Measurements from ENCODE around the gene LIG3. TPM values are rescaled to one million over a fixed set of nuclear protein-coding genes. Genes with fewer than 3 reads are reported as not detected.

Gene LIG3
- total and polyA plus RNA-seq, 2 of the 13 experiments (the other 11 are each of a cell fraction or from before 2014, with no cell fraction given) = 34.4 to 36.2 TPM

DNA sequence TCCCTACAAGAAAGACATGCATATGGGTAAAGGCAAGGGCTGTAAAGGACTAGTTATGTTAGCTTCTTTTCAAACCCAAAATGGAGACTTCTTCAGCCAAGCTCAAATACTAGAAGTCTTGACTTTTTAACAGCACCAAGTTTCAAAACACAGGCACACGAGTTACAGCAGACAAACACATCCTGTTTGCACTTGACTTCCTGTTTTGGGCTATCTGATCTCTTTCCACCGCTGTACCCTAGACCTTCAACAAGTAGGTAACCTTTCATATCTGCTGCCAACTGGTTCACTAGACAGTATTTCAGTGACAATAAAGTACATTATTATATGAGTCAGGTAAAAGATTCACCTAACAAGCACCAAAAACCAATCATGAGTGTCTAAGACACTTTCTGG lies 70.9 kb downstream of the LIG3 start (continued):
- TF ChIP-seq, protein P1, sequence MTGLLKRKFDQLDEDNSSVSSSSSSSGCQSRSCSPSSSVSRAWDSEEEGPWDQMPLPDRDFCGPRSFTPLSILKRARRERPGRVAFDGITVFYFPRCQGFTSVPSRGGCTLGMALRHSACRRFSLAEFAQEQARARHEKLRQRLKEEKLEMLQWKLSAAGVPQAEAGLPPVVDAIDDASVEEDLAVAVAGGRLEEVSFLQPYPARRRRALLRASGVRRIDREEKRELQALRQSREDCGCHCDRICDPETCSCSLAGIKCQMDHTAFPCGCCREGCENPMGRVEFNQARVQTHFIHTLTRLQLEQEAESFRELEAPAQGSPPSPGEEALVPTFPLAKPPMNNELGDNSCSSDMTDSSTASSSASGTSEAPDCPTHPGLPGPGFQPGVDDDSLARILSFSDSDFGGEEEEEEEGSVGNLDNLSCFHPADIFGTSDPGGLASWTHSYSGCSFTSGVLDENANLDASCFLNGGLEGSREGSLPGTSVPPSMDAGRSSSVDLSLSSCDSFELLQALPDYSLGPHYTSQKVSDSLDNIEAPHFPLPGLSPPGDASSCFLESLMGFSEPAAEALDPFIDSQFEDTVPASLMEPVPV (CRISPR knock-in tag; IDR thresholded peaks at IDR 0.05) = no peak
- TF ChIP-seq ELF3 (CRISPR knock-in tag; IDR thresholded peaks at IDR 0.05) (peak; percentile 88), KDM3A (CRISPR knock-in tag; IDR thresholded peaks at IDR 0.05; ENCODE audit: low read depth) (no peak), DNMT3B (CRISPR knock-in tag; conservative IDR thresholded peaks at IDR 0.05) (no peak), GATA4 (IDR thresholded peaks at IDR 0.05; ENCODE audit: borderline replicate concordance, low read depth) (no peak), STAG1 (CRISPR knock-in tag; IDR thresholded peaks at IDR 0.05) (no peak), ZNF225 (CRISPR knock-in tag; IDR thresholded peaks at IDR 0.05) (no peak), ZNF12 (CRISPR knock-in tag; IDR thresholded peaks at IDR 0.05) (peak; percentile 91), SAP130 (CRISPR knock-in tag; IDR thresholded peaks at IDR 0.05; ENCODE audit: low read depth) (peak; percentile 75), SYNCRIP (IDR thresholded peaks at IDR 0.05; ENCODE audit: insufficient read depth, low read depth, low read length) (no peak), KLF15 (CRISPR knock-in tag; IDR thresholded peaks at IDR 0.05; ENCODE audit: borderline replicate concordance) (no peak), FOXK2 (IDR thresholded peaks at IDR 0.05) (no peak), ZNF337 (CRISPR knock-in tag; IDR thresholded peaks at IDR 0.05; ENCODE audit: borderline replicate concordance, low read depth) (no peak), ZNF329 (CRISPR knock-in tag; IDR thresholded peaks at IDR 0.05; ENCODE audit: low read depth) (no peak), ZNF317 (CRISPR knock-in tag; IDR thresholded peaks at IDR 0.05) (peak; percentile 96), GATAD2A (CRISPR knock-in tag; IDR thresholded peaks at IDR 0.05) (peak; percentile 86), HIVEP1 (CRISPR knock-in tag; IDR thresholded peaks at IDR 0.05) (no peak), MED1 (CRISPR knock-in tag; IDR thresholded peaks at IDR 0.05) (peak; percentile 86), ZNF230 (CRISPR knock-in tag; IDR thresholded peaks at IDR 0.05) (no peak)
- TF ChIP-seq, protein P2, sequence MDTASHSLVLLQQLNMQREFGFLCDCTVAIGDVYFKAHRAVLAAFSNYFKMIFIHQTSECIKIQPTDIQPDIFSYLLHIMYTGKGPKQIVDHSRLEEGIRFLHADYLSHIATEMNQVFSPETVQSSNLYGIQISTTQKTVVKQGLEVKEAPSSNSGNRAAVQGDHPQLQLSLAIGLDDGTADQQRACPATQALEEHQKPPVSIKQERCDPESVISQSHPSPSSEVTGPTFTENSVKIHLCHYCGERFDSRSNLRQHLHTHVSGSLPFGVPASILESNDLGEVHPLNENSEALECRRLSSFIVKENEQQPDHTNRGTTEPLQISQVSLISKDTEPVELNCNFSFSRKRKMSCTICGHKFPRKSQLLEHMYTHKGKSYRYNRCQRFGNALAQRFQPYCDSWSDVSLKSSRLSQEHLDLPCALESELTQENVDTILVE (CRISPR knock-in tag; IDR thresholded peaks at IDR 0.05) = peak; percentile 27; the same call in 1 of the 2 replicates
- TF ChIP-seq, protein P3, sequence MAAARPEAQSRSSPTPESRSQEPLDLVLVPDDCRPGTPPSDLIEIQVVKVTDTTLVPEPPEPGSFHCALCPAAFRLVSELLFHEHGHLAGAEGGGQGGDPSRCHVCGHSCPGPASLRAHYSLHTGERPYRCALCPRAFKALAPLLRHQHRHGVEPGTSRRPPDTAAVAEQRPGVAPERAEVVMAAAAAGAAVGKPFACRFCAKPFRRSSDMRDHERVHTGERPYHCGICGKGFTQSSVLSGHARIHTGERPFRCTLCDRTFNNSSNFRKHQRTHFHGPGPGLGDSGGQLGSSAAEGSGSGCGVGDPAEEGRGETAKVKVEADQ (CRISPR knock-in tag; IDR thresholded peaks at IDR 0.05; ENCODE audit: borderline replicate concordance) = no peak
- TF ChIP-seq, protein P4, sequence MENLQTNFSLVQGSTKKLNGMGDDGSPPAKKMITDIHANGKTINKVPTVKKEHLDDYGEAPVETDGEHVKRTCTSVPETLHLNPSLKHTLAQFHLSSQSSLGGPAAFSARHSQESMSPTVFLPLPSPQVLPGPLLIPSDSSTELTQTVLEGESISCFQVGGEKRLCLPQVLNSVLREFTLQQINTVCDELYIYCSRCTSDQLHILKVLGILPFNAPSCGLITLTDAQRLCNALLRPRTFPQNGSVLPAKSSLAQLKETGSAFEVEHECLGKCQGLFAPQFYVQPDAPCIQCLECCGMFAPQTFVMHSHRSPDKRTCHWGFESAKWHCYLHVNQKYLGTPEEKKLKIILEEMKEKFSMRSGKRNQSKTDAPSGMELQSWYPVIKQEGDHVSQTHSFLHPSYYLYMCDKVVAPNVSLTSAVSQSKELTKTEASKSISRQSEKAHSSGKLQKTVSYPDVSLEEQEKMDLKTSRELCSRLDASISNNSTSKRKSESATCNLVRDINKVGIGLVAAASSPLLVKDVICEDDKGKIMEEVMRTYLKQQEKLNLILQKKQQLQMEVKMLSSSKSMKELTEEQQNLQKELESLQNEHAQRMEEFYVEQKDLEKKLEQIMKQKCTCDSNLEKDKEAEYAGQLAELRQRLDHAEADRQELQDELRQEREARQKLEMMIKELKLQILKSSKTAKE (CRISPR knock-in tag; IDR thresholded peaks at IDR 0.05; ENCODE audit: borderline replicate concordance) = peak; percentile 15; the same call in 1 of the 2 replicates
- TF ChIP-seq, protein P5, sequence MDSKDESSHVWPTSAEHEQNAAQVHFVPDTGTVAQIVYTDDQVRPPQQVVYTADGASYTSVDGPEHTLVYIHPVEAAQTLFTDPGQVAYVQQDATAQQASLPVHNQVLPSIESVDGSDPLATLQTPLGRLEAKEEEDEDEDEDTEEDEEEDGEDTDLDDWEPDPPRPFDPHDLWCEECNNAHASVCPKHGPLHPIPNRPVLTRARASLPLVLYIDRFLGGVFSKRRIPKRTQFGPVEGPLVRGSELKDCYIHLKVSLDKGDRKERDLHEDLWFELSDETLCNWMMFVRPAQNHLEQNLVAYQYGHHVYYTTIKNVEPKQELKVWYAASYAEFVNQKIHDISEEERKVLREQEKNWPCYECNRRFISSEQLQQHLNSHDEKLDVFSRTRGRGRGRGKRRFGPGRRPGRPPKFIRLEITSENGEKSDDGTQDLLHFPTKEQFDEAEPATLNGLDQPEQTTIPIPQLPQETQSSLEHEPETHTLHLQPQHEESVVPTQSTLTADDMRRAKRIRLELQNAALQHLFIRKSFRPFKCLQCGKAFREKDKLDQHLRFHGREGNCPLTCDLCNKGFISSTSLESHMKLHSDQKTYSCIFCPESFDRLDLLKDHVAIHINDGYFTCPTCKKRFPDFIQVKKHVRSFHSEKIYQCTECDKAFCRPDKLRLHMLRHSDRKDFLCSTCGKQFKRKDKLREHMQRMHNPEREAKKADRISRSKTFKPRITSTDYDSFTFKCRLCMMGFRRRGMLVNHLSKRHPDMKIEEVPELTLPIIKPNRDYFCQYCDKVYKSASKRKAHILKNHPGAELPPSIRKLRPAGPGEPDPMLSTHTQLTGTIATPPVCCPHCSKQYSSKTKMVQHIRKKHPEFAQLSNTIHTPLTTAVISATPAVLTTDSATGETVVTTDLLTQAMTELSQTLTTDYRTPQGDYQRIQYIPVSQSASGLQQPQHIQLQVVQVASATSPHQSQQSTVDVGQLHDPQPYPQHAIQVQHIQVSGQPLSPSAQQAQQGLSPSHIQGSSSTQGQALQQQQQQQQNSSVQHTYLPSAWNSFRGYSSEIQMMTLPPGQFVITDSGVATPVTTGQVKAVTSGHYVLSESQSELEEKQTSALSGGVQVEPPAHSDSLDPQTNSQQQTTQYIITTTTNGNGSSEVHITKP (CRISPR knock-in tag; IDR thresholded peaks at IDR 0.05; ENCODE audit: low read depth) = no peak

Data from HepG2 (cell line).